HL-60 (cell line): ENCODE results near the gene HOXB8.

Experiments used
- DNase-seq, 2 experiments: peaks; one replicate each; pipeline ENCODE4 v3.0.0-alpha.2; 2010 to 2020; ENCODE audit warnings: low read depth in 1 of 2, low spot score in 1 of 2
- H3K27ac ChIP-seq: fragments of 250-450 bp; sonication (Bioruptor Pico); replicated peaks from 2 replicates; pipeline ENCODE4 v1.5.1; 2020; ENCODE audit warnings: mild to moderate bottlenecking, moderate library complexity
- H3K27me3 ChIP-seq: fragments of 250-450 bp; sonication (Bioruptor Pico); 2 replicates; pipeline ENCODE4 v1.5.1; 2021; ENCODE audit warnings: mild to moderate bottlenecking, moderate library complexity; ENCODE audit not compliant: insufficient read depth, poor library complexity, severe bottlenecking
- H3K4me3 ChIP-seq: replicated peaks from 2 replicates; pipeline ENCODE4 v1.5.1; 2011; ENCODE audit warnings: mild to moderate bottlenecking, control low read depth, low read length; ENCODE audit not compliant: insufficient read depth
- CTCF ChIP-seq: IDR thresholded peaks from one replicate; pipeline ENCODE4 v1.5.1; 2011; ENCODE audit warnings: low read length, control low read depth, inconsistent platforms; ENCODE audit not compliant: insufficient read depth
- GABPA ChIP-seq: IDR thresholded peaks from 2 replicates; pipeline ENCODE4 v1.6.1; 2012; ENCODE audit warnings: low read depth
- POLR2AphosphoS5 ChIP-seq: IDR thresholded peaks from 2 replicates; pipeline ENCODE4 v1.6.1; 2012; ENCODE audit warnings: low read depth
- REST ChIP-seq: IDR thresholded peaks from 2 replicates; pipeline ENCODE4 v1.6.1; 2012; ENCODE audit warnings: low read depth; ENCODE audit not compliant: insufficient replicate concordance
- SPI1 ChIP-seq: IDR thresholded peaks from 2 replicates; pipeline ENCODE4 v1.6.1; 2012; ENCODE audit warnings: low read depth, mild to moderate bottlenecking, borderline replicate concordance

HOXB8 gene

GRCh38 chr17:48609759-48610281, 5.3 kb downstream of the HOXB8 start:
- TF ChIP-seq GABPA (no peak), SPI1 (no peak), REST (no peak), POLR2AphosphoS5 (no peak), CTCF (no peak)
- Histone ChIP-seq H3K27ac (no peak overlapping the region), H3K27me3 (peaks cover 66% of the 10 kb centered on the region), H3K4me3 (no peak overlapping the region)
- DNase-seq, result no peak

GRCh38 chr17:48609033-48609432, 6.1 kb downstream of the HOXB8 start:
- H3K27ac ChIP-seq, result no peak overlapping the region
- no peak overlapping the region for H3K4me3 ChIP-seq
- TF ChIP-seq SPI1, result no peak
- TF ChIP-seq REST, result no peak
- TF ChIP-seq POLR2AphosphoS5, result no peak
- TF ChIP-seq GABPA, result no peak
- TF ChIP-seq CTCF, result no peak
- H3K27me3 ChIP-seq, result peaks cover 69% of the 10 kb centered on the region
- no peak for DNase-seq

GRCh38 chr17:48608494-48608834, 6.6 kb downstream of the HOXB8 start:
- TF ChIP-seq GABPA, result no peak
- TF ChIP-seq CTCF, result no peak
- no peak for TF ChIP-seq REST
- no peak for TF ChIP-seq POLR2AphosphoS5
- TF ChIP-seq SPI1, result no peak
- Histone ChIP-seq H3K4me3 (no peak overlapping the region), H3K27me3 (peaks cover 69% of the 10 kb centered on the region), H3K27ac (no peak overlapping the region)
- no peak for DNase-seq
